Limb (tissue), 2 donors: ENCODE data around the gene TANGO2.
"Not testable (repeated sequence)": the region's sequence is repeated elsewhere in the genome, so short reads cannot be mapped to it uniquely, and the experiment has no call there.

Experiments
- DNase-seq, 2 donors: peaks; one replicate each; pipeline ENCODE4 v3.0.0-alpha.2; 2016; ENCODE audit errors: extremely low spot score in 2 of 2

TANGO2 gene

DNA sequence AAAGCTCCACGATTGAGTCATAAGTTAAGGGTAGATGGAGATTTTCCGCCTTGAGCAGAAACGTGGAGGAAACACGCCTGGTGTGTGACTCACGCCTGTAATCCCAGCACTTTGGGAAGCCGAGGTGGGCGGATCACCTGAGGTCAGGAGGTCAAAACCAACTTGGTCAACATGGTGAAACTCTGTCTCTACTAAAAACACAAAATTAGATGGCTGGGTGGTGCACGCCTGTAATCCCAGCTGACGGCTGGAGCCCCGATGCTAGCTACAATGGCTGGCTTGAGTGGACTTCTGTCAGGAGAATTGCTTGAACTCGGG lies 41.8 kb downstream of the TANGO2 start:
- no peak for DNase-seq

DNA sequence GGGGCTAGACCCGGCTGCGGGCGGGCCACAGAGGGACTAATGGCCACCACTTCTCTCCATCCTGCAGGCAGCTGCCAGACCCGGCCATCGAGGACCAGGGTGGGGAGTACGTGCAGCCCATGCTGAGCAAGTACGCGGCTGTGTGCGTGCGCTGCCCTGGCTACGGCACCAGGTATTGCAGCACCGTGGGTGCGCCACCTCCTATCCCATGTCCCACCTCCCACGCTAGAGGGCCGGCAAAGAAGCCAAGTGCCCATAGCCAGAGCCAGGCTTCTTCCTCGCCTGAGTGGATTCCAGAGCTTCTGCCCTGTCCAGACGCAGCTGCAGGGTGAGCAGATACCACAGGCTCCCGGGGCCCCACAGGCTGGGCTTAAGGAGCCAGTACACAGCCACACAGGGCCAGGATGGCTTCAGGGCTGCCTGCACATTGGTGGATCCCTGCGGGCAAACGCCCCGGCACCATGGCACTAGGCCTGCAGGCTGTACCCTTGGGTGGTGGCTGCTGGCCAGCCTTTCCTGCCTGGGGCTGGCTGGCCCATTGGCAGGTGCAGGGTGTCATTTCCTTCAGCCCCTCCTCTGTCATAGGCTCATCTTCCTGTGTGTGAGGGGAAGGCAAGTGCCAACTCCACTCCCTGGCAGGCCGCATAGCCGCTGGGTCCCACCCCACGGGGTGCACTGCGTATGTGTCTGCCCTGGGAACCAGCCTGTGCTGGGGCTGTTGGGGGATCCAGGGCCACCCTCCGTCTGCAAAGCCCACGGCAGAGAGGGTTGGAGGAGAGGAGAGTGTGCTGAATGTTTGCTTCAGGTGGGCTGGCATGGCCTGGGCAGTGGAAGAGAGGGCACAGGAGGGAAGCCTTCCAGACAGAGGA lies 42.6 kb downstream of the TANGO2 start:
- no peak for DNase-seq

DNA sequence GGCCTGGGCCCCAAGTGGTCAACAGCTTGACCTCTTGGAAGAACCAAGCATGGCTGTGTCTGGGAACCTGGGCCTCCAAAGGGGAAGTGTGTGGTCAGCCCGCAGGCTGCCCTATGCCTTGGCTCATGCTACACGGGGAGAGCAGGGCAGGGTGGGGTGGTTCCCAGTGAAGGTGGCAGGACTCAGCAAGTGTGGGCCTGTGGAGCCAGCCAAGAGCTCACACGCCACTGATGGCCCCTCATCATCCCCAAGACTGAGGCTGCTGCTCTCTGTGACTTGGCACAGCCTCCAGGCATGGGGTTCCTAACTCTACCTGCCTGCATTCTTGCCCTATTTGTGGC lies 43.2 kb downstream of the TANGO2 start:
- no peak for DNase-seq

DNA sequence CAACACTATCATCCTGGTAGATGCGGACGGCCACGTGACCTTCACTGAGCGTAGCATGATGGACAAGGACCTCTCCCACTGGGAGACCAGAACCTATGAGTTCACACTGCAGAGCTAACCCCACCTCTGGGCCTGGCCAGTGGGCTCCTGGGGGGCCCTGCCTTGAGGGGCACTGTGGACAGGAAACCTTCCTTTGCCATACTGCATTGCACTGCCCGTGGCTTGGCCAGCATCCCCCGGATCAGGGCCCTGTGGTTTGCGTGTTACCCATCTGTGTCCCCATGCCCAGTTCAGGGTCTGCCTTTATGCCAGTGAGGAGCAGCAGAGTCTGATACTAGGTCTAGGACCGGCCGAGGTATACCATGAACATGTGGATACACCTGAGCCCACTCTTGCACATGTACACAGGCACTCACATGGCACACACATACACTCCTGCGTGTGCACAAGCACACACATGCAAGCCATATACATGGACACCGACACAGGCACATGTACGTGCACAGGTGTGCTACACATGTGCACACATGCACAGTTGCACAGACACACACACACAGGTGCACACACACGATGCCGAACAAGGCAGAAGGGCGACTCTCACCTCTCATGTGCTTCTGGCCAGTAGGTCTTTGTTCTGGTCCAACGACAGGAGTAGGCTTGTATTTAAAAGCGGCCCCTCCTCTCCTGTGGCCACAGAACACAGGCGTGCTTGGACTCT lies 43.8 kb downstream of the TANGO2 start:
- DNase-seq: no peak

DNA sequence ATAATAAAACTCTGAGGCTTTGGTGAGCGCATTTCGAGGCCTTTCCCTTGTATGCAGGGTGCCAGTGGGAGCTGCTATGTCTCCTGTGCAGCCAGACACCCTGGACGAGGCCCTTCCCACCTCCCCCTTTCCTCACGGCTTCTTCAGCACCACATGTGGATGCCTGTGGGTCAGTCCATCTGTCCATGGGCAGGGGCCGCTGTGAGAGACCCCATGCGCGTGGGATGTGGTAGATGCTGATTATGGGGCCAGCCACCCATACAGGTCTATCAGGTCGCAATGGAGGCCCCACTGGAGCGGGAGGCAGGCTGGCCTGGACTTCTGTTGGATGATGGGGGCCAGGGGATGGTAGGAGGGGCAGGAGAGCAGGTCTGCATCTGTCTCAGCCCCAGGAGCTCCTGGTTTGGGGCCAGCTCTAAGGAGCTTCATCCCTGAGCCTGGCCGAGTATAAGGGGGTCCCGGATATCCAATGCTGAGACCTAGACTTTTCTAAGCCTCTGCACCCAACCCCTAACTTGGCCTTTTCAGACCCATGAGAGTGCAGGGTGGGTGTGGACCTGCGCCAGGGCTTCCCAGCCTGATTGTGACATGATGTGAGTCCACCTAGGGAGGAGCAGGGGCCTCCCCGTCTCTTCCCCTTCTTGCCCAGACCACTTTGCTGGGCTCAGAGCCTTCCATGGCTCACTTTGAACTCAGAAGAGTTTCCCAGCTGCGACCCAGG lies 45.1 kb downstream of the TANGO2 start:
- no peak for DNase-seq

DNA sequence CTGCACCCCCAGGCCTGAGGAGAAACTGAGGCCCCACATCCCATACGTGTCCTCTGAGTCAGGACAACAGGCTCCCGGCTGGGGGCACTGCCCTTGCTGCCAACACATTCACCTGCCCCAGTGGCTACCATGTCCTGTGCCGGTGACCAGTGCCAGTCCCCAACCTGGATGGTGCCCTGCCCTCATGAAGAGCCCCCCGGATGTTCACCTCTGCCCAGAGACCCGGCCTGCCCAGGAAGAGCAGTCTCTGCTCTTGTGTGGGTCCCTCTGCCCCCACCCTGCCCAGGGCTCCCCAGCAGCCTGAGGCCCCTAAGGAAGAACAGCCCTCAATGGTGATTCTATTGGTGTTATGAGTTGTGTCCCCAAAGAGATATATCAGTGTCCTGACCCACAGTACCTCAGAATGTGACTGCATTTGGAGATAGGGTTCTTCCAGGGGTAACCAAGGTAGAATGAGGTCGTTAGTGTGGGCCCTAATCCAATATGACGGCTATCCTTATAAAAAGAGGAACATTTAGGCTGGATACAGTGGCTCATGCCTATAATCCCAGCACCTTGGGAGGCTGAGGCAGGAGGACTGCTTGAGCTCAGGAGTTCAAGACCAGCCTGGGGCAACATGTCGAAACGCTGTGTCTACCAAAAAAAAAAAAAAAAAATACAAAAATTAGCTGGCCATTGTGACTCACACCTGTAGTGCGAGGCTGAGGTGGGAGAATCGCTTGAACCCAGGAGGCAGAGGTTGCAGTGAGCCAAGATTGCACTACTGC lies 45.9 kb downstream of the TANGO2 start:
- no peak for DNase-seq

DNA sequence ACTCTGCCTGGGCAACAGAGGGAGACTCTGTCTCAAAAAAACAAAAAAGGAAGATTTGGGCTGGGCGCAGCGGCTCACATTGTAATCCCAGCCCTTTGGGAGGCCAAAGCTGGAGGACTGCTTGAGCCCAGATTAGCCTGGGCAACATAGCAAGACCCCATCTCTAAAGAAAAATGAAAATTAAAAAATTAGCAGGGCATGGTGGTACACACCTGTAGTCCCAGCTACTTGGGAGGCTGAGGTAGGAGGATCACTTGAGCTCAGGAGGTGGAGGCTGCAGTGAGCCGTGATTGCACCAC lies 46.4 kb downstream of the TANGO2 start:
- DNase-seq: not testable (repeated sequence)

DNA sequence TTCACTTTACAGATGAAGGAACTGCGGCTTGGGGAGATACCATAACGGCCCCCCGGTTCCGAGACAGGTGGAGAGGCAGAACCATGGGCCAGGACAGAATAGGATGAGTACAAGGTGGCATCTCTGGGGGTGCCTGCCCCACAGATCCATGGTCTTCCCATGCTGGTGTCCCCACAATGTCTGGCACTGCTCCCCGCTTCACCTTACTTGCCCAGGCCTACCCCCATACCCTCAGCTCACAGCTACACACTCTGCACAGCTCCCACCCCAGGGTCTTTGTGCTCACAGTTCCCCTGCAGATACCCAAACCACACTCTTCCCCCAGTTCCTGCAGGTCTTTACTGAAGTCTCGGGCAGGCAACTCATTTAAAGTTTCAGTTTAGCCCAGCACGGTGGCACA lies 47.7 kb downstream of the TANGO2 start:
- no peak for DNase-seq

DNA sequence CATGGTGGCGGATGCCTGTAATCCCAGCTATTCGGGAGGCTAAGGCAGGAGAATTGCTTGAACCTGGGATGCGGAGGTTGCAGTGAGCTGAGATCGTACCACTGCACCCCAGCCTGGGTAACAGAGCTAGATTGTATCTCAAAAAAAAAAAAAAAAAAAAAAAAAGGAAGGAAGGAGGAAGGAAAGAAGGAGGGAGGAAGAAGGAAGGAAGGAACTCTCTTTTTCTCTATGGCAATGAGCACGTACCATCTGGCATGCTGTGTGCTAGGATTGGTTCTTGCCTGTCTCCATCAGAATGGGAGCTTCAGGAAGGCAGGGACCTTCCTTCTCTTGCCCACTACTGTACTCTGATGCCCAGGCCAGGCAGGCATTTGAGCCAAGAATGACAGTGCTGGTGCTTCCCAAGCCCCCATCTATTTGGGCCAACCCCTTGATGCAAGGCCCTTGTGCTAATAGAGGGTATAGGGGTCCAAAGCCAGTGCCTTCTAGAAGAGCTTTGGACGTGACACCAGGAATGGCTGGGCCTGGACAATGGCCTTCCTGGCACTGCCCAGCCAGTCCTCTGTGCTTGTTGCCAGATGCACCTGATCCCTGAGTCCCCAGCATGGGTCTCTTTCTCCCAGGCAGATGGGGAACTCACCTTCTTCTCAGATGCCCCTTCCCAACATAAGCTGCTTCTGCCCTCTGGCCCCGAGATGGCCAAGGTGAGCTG lies 48.6 kb downstream of the TANGO2 start:
- DNase-seq: no peak

DNA sequence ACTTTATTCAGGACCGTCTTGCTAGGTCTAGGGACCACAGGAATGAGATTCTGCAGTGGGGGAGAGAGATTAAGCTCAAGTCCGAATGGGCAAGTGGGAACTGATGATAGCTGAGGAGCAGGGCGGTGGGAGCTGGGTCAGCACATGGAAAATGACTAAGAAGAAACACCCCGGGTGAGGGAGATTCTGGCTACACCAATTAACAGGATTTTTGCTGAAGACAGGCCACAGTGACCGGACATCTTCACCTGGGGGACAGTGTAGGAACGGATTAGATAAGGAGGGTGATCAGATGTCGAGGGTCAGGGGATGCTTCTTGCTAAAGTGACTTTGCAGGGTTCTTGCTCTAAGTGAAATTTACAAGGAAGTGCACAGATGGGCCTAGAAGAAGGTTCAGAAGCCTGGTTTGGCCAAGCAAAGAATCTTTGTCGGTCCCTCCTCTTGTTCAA lies 50.6 kb downstream of the TANGO2 start:
- no peak for DNase-seq

DNA sequence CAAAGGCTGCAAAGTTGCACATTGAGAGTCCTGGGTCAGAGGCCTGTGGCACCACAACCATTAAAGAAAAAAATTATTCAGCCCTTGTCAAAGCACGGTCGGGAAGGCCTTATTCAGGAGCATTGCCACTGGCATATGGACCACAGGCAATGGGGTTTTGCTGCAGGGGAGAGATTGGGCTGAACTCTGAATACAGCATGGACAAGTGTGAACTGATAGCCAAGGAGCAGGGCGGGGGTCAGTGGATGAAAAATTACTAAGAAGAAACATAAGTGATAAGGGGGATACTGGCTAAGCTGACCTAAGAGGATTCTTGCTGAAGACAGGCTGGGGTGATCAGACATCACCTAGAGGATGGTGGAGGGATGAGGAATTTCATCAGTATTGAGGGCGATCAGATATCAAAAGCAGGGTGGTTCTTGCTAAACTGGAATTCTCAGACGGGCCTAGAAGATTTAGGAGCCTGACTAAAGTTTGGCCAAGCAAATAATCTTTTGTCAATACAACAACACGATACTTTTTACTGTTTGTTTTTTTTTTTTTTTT lies 55.8 kb downstream of the TANGO2 start:
- no peak for DNase-seq

DNA sequence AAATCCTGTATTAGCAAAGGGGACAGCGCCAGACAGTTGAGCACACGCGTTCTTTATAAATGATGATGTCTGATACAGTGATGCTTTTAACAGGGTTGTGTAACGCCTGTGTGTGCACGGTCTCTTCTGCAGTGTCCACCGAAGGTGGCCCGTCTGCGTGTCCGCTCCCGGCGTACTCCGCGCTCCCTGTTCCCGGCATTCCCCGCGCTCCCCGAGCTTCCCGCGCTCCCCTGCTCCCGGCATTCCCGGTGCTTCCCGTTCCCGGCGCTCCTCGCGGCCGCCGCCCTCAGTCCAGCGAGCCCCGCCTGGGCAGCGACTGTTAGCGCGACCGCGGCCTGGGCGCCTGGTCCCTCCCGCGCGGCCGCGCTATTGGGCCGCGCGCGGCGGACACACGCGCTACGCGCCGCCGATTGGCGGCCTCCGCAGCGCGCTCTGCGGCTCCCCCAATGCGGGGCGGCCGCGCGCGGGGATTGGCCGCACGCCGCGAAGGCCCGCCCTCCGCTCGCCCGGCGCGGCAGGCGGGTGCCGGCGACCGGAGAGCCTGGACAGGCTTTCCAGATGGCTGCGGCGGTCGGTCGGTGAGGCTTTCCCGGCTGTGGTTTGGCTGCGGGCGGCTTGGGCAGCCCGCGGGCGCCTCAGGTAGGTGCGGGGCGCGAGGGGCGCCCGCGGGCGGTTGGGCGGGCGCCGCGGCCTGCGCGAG lies 59.0 kb downstream of the TANGO2 start, which contains the start of gene DGCR8:
DGCR8 (plus strand) TSS at position 497 of the 700 bp plus-strand sequence. CDS start 5,723 bp downstream, outside the sequence.
- peak; percentile 95 to 96 for DNase-seq

DNA sequence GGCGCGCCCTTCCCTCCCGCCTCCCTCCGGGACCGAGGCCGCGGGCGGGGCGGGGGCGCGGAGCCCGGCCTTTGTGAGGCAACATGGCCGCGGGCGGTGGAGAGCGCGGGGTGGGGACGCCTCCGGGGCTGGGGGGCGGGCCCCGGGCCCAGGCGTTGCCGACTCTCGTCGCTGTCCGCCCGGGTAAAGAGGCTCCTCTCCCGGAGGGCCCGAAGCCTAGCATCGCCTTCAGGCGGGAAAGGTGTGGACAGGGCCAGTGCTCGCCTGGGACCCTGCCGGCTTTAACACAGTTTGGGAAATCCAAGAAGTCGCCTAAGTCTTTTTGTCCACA lies 59.5 kb downstream of the TANGO2 start:
- DNase-seq: peak; percentile 40 to 83

DNA sequence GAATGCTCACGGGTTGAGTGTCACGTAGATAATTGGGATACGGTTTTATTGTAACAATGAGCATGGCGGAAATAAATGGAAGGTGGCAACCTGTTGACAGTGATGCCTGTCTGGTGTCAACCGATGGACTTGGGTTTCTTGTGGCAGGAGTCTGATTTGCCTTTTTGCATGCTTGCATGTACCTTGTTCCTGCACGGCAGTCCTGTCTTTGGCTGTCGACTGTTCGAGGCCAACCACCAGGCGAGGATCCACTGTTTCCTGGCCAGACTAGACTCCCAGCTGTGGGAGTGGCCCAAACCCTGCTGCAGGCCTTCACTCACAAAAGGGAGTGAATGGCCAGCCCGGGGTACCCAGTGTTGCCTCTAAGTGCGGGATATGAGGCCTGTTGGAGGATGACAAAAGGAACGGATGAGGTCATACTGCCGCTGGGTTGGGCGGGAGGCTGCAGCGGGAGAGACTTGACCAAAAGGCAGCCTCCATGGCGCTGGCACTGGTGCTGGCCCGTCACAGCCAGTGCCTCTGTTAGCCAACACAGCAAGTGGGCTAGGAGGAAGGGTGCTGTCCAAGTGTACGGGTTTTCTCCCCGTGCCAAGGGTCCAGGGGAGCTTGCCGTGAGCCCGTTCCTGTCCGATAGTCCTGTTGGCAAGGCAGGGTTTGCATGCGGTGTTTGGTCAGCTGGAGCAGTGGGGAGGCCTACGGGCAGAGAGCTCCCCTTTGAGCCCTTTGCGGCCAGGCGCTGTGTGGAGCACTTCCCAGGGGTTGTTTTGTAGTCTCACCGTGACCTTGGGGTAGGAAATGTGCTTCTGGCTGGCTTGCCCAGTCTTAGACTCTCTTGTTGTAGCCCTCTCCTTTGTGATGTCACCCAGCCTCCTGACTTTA lies 60.1 kb downstream of the TANGO2 start:
- peak; percentile 10 to 61 for DNase-seq

DNA sequence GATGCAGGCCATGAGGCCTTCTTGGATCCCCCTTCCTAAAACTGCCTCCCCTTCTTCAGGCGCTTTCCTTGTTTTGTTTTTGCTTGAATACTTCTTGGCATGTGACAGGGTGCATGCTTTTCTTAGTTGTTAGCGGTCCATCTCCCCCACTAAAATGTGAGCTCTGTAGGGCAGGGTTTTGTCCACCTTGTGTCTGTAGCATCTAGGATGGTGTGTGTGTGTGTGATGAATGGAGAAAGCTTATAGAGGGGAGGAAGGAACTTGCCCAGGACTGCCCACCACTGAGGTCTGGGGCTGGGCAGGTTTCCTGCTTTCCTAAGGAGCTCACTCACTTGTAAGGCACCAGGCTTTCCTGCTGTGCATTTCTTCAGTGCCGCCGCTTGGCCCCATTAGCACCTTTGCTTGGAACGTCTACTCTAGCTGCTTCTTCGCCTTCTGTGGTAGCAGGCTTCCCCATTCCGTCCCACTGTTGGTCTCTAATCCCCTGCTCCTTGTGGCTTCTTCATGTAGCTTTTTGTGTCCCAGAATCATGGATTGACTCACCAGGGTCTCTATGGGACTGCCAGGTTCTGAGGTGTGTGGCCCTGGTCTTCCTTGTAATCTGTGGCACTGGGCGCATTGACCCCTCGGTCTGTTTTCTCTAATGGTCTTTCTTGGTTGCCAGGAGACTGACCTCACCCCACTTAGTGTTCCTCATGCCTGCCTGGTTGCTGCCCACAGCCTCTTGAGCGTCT lies 62.4 kb downstream of the TANGO2 start:
- no peak for DNase-seq

DNA sequence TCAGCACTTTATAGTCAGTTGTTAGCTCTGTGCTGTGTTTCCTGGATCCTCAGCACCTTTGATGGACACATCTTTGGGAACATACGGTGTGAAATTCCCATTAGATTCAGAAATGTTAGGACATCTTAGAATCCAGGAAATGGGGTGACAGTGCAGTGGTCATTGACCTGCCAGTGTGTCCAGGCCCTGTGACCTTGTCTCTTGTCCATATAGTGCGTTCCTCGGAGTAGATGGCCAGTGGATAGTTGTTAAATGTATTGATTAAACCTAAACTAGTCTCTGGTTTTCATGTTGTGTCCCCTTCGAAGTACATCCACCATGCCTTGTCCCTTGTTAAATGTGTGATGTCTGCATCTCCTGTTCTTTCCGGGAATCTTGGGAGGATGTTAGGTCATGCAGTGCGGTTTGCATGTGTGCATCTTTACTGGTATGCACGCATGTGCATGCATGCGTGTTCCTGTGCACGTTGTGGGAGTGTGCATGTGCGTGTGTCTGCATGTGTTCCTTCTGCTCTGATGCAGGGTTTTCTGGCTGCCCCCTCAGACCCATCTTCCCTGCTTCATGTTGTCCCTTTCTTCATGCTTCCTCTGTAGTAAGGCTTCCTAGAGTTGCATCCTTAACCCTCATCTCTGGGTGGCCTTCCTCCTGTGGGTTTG lies 63.1 kb downstream of the TANGO2 start:
- no peak for DNase-seq

DNA sequence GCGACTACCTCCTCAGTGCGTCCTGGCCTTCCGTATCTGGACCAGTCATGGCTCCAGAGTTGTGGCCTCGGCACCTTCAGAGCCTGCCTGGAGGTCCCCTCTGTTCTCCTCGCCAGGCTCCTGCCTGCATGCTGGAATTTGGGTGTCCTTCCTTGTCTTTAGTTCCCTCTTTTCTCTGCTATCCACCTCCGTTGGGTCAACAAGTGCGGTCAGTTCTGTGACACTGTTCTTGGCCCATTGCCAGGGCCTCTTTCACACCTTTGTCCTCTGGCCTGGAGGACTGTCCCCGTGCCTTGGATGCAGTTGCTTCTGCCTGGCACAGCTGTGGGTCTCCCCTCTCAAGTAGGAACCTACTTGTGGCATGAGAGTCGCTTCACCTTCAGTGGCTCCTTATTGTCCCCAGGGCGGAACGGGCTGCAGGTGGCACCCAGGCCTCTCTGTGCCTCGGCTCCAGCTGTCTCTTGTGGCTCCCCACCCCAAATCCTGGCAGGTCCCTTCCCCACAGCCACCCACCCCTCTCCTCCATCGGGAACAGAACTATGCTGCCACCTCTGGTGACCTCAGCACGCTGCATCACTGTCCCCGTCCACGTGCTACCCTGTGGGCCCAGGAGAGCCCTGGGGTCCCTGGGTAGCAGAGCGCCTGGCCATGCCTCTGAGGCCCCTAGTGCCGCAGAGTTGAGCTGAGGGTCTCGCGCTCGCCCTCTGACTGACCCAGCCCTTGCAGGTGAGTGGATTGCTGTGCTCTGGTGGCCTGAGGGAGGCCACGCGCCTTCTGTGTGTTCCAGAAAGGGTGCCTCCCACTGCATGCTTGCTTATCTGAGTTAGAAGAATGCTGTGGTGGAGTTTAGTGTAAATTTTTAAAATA lies 63.9 kb downstream of the TANGO2 start:
- no peak for DNase-seq
